HG03097 (cell line): ENCODE measurements around the gene LDLRAD4.

Experiments used
- ATAC-seq: cut with Tn5 transposase; IDR thresholded peaks from one replicate; pipeline ENCODE4 v1.9.1; 2021; ENCODE audit not compliant: unreplicated experiment, low FRiP score

Gene LDLRAD4

DNA sequence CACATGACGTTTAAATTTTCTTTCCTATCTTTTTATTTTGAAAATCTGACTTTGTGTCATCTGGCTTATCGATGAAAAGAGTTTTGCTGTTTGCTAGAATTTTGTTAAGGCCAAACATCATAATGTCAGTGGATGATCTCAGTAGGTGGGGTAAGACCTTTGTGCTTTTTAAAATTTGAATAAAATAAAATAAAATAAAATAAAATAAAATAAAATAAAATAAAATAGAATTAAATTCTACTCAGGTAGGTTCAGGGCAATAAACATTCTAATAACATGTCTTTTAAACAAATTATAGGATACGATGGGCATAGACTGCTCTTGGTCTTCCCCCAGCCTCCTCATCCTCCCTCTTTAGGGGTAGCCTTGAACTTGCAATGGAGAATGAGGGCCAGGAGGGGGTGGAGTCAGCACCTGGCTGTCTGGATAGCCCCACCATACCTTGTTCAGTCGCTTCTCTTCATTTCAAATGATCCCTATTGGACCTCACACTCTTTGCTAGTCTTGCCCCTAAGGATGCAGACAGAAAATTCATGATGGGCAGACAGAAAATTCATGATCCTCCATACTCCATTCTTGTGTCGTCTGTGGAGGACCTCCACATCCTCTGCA, 8.1 kb downstream of the LDLRAD4 start:
- no peak for ATAC-seq

- ATAC-seq = no peak
Observed at GRCh38 chr18:13227910-13228309, 9.3 kb downstream of the LDLRAD4 start.

DNA sequence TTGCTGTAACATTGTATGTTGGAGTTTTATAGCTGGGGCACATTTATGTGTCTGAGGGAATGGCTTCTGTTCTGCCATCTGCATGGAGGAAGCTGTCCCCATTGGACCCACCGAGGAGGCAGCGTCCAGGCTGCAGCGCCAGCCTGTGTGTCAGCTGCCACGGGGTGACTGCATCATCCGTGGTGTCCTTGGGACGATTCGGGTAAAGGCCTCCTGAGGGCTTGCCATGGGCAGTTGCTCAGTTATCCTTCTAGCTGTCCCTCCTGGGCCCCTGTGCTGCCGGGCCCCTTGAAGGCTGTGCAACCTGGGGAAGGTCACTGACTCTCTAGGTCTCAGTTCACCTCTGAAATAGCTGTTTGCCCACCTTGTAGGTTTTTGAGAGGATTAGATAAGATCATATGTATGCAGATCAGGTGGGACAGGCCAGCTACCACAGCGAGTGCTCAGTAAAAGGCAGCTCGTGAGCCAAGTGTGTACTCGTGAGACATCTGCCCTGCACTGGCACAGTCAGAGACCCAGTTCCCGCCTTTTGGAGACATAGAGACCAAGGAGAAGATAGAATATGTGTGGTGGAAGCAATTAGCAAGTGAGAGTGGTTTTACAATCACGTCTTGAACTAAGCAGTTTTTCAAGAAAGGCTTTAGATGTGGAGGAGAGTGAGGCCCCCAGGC, 10.6 kb downstream of the LDLRAD4 start:
- ATAC-seq = no peak

- ATAC-seq = no peak
Observed at GRCh38 chr18:13231151-13231550, 12.6 kb downstream of the LDLRAD4 start.

DNA sequence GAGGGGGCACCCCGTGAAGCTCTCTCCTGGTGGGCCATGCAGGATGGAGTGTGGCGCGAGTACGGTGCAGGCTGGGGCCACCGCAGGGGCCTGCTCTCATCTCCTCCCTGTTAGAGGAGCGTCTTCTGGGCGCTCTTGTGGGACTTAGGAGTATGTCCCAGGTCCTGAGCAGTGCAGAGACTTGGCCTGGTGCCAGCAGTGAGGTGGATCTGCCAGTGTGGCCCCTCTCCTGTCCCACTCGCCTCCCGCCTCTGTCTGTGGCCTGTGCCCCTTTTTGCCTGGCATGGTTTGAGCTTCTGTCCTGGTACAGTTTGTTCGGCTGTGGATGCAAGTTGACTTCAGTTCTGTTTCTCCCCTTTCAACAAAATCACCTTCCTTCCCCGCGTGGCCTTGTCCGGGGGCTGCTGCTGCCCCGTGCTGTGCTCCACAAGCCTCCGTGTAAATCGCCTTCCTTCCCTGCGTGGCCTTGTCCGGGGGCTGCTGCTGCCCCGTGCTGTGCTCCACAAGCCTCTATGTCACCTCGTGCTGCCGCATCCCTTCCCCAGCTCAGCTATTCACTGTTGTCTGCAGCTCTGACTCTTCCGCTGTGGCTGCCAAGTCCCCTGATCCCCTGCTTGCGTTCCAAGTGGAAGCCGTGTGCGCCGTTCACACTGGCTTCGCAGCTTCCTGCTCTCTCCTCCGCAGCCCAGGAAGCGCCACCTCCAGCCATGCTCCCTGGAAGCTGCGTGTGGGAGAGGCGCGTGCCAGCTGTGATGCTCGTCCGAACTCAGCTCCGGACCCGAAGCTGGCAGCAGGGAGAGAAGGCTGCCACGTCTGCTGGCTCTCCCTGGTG, 13.7 kb downstream of the LDLRAD4 start:
- no peak for ATAC-seq

GRCh38 chr18:13232971-13233786, 14.6 kb downstream of the LDLRAD4 start:
- ATAC-seq = no peak

DNA sequence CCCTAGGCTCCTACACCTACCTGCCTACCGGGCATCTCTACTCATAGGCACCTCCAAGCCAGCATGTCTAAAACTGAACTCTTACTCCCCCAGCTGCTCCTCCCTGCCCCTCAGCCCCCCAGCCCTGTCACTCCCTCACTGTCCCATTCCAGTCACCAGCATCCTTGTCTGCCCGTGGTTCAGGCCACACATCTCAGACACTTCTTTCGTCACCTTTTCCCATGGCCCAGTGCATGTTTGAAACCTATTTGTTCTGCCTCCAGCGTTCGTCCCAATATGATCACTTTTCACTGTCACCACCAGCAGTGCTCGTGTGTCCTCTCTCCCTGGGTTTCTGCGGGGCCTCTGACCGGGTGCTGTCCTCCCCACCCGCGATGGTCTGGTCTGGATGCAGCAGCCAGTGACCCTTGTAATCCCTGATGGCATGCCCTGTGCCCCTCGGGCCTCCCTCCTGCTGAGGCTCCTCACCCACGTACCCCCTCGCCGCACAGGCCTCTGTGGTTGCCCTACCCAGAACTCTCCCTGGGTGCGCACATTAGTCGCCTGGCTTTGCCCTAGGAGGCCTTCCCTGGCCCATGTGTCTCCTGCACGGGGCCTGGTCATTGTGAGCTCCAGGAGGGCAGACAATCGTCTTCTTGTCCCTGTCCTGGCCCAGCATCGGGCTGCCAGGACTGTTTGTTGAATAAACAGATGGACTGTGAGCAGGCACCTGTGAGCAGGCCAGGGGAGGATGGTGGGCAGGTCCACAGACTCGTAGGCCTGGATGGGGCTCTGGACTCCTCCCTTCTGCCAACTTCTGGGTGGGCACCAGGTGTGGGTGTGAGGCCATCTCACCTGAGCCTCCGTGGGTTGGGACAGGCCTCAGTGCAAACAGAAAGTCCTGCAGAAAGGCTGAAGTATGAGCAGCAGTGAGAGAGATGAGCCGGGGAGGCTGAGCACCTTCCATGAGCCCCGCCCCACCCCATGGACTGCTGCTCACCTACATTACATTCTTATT, 15.5 kb downstream of the LDLRAD4 start:
- ATAC-seq = no peak

DNA sequence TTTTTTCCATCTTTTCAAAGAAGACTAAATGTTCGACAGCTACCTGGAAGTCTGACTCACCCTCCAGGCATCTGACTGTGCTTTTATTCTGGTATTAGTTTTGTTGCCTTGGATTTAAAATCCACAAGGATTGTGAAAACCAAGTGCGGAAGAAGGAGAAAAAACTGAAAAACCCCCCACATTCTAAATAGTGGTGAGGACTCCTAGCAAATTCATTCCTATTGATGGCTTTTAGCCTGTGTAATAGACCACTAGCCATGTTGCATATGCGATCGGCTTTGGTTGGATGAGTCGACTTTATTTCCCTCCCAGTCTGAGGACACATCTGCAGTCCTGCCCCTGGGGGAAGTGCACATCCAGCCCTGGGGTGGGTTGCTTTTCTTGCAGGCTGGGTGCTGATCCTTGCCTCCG, 16.9 kb downstream of the LDLRAD4 start:
- ATAC-seq = no peak

DNA sequence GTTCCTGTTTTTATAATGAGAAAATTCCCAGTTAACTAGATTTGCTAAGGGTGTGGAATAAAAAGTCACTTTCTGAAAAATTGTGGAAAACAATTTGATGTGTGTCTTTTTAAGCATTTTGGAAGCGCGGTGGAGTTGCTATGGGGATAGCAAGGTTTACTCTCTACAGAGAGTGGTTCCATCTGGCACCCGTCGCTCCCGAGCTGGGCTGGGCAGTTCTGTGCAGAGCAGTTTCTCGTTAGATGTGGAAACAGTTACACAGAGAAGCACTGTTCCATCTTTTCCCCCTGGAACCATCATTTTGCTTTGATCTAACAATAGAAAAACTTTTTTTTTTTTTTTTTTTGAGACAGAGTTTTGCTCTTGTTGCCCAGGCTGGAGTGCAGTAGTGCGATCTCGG, 17.4 kb downstream of the LDLRAD4 start:
- ATAC-seq = no peak

- no peak for ATAC-seq
Observed at GRCh38 chr18:13236411-13236810, 17.9 kb downstream of the LDLRAD4 start.

GRCh38 chr18:13237073-13237472, 18.5 kb downstream of the LDLRAD4 start:
- no peak for ATAC-seq

DNA sequence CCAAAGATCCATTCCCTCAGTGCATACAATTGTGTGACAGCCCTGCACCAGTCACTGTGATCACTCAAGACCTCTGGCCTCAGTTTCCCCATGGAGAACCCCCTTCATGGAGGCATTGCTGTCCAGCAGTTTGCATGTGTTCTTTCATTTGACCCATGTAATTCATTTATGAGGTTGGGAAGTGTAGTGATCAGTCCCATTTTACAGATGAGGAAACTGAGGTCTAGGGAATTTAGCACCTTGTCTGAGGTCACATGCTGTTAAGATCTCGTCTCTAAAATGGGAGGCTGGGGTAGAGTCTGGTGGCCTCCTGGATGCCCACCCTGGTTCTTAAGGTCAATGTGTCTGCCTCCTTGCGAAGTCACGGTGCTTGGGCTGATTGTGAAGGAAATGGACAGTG, 19.1 kb downstream of the LDLRAD4 start:
- ATAC-seq = no peak

- no peak for ATAC-seq
Observed at GRCh38 chr18:13239171-13239956, 20.8 kb downstream of the LDLRAD4 start.

DNA sequence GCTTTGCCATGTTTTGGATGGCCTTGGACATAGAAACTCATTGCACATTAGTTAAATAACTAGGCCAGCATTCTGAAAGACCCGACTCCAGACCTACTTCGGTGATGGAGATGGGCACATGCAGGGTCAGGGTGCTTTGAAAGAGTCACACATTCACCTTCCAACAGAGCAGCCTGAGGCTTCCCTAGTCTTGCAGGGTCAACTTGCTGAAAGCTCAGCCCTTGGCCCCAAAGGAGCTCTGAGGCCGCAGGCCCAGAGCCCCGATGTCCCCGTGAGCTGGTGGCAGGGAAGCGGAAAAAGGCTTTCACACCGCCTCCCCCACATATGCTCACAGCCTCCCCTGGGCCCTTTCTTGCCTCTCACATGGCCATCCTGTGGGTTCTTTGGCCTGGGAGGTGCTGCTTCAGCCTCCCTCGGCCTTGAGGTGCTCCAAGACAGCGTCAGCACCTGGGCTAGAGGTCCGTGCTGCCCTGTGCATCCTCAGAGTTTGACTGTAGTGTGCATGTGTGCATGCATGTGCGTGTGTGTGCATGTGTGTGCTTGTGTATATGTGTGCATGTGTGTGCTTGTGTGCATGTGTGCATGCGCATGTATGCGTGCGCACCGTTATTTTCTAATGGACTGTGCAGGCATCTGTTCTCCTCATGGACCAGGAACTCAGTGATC, 21.6 kb downstream of the LDLRAD4 start:
- ATAC-seq = no peak

- no peak for ATAC-seq
Observed at GRCh38 chr18:13241083-13241892, 22.7 kb downstream of the LDLRAD4 start.

DNA sequence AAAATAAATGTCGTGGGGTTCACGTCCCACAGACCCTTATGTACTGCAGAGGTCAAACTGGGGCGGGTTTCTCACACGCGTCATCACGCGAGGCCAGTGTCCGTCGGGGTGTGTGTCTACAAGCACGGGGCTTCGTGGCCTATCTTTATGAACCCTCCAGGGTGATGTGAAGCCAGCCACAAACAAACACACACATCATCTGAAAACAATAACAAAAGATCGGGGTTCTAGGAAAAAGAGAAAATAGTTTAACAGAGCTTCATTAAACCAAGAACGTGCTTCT, 23.3 kb downstream of the LDLRAD4 start:
- ATAC-seq = no peak

DNA sequence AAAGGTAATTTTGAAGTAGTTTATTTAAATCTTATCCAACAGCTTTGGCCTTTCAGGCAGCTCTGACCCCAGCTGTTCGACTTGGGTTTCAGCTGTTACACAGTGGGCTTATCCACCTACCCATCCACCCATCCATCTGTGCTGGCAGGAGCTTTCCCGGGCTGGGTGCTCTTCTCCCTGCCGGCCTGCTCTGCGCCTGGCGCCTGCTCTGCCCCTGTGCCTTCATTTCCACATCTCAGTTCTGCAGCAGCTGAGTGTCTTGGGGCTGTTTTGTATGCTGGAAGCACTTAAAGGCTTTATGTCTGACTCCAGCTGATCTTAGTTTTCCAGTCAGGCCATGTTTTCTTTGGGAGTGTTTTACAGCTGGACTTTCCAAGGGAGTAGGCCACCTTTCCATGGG, 24.2 kb downstream of the LDLRAD4 start:
- ATAC-seq = no peak

DNA sequence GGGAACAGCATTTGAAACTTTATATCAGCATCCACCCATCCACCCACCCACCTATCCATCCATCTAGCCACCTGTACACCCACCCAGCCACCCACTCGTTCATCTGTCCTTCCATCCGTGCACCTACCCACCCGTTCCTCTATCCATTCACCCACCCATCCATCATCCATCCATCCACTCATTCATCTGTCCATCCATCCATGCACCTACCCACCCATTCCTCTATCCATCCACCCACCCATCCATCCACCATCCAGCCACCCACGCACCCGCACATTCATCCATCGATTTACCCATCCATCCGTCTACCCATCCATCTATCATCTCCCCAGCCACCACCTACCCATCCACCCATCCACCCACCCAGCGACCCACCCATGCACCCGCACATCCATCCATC, 24.8 kb downstream of the LDLRAD4 start:
- ATAC-seq = no peak
